MM.1S (cell line): ENCODE data around the gene TSPAN12.

ENCODE experiments used
- EZH2 ChIP-seq: fragments of 300-600 bp; sonication (generic); optimal IDR thresholded peaks from 2 replicates; pipeline ENCODE3; 2017; ENCODE audit warnings: low read depth, mild to moderate bottlenecking, antibody characterized with exemption, low read length, mixed read lengths
- TF ChIP-seq, protein P1 (sequence below): fragments of 300-600 bp; sonication (generic); IDR thresholded peaks from 2 replicates; pipeline ENCODE4 v1.5.1; 2016; ENCODE audit warnings: antibody characterized with exemption, low read length, mixed read lengths

DNA sequence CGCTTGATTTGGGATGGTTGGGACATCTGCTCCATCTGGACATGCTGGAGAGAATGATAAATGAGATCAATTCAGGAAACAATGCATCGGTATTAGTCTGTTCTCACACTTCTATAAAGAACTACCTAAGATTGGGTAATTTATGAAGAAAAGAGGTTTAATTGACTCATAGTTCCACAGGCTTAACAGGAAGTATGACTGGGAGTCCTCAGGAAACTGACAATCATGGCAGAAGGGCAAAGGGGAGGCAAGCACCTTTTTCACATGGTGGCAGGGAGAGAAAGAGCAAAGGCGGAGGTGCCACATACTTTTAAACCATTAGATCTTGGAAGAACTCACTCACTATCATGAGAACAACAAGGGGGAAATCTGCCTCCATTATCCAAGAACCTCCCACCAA lies 16.8 kb upstream of the TSPAN12 start:
- TF ChIP-seq, protein P1, sequence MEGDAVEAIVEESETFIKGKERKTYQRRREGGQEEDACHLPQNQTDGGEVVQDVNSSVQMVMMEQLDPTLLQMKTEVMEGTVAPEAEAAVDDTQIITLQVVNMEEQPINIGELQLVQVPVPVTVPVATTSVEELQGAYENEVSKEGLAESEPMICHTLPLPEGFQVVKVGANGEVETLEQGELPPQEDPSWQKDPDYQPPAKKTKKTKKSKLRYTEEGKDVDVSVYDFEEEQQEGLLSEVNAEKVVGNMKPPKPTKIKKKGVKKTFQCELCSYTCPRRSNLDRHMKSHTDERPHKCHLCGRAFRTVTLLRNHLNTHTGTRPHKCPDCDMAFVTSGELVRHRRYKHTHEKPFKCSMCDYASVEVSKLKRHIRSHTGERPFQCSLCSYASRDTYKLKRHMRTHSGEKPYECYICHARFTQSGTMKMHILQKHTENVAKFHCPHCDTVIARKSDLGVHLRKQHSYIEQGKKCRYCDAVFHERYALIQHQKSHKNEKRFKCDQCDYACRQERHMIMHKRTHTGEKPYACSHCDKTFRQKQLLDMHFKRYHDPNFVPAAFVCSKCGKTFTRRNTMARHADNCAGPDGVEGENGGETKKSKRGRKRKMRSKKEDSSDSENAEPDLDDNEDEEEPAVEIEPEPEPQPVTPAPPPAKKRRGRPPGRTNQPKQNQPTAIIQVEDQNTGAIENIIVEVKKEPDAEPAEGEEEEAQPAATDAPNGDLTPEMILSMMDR, result no peak
- no peak for TF ChIP-seq EZH2
